Lower leg skin (tissue), 3 donors: ENCODE results near the gene JAG1.

Experiments used
- POLR2A ChIP-seq, 2 donors: fragments of 450-650 bp; IDR thresholded peaks; one replicate each; pipeline ENCODE4 v1.6.1; 2016 to 2017; ENCODE audit warnings: antibody characterized with exemption in 2 of 2, mild to moderate bottlenecking in 1 of 2, moderate library complexity in 1 of 2
- TF ChIP-seq, protein P1 (sequence below), 3 donors: fragments of 450-650 bp; IDR thresholded peaks; one replicate each; pipeline ENCODE4 v1.5.1; 2016; ENCODE audit warnings: antibody characterized with exemption in 3 of 3, mild to moderate bottlenecking in 3 of 3, moderate library complexity in 2 of 3

DNA sequence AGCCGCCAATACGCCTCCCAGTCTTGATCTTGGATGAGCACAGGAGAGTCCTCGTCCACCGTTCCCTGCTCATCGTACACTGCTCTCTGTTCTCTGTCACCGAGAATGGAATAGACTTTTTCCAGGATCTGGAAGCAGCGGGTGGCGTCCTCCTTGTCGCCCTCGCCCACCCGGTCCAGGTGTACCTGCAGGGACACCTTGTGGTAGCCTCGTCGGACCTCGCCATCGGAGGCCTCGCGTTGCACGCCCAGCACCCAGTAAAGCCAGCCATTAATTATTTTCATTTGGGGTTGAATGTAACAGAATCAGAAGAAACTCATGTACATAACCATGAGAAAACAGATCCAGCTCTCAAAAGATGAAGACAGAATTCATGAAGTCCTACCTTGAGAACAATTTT is 59.9 kb downstream of the JAG1 start:
- TF ChIP-seq, protein P1, sequence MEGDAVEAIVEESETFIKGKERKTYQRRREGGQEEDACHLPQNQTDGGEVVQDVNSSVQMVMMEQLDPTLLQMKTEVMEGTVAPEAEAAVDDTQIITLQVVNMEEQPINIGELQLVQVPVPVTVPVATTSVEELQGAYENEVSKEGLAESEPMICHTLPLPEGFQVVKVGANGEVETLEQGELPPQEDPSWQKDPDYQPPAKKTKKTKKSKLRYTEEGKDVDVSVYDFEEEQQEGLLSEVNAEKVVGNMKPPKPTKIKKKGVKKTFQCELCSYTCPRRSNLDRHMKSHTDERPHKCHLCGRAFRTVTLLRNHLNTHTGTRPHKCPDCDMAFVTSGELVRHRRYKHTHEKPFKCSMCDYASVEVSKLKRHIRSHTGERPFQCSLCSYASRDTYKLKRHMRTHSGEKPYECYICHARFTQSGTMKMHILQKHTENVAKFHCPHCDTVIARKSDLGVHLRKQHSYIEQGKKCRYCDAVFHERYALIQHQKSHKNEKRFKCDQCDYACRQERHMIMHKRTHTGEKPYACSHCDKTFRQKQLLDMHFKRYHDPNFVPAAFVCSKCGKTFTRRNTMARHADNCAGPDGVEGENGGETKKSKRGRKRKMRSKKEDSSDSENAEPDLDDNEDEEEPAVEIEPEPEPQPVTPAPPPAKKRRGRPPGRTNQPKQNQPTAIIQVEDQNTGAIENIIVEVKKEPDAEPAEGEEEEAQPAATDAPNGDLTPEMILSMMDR (IDR thresholded peaks at IDR 0.05) = no peak
- no peak for TF ChIP-seq POLR2A (IDR thresholded peaks at IDR 0.05)
